Suprapubic skin (tissue), 4 donors: ENCODE data around the gene PRKAG2. TPM values are rescaled to one million over a fixed set of nuclear protein-coding genes. Genes with fewer than 3 reads are reported as not detected.

Experiments
- DNase-seq, 2 donors: peaks; one replicate each; pipeline ENCODE4 v3.0.0-alpha.2; 2019; ENCODE audit warnings: low spot score in 2 of 2
- H3K27ac ChIP-seq: fragments of 200-600 bp; sonication (generic); one replicate; pipeline ENCODE4 v1.5.1; 2019
- H3K27me3 ChIP-seq: fragments of 200-600 bp; sonication (generic); one replicate; pipeline ENCODE4 v1.5.1; 2019
- H3K36me3 ChIP-seq: fragments of 200-600 bp; sonication (generic); one replicate; pipeline ENCODE4 v1.5.1; 2019
- H3K4me1 ChIP-seq: fragments of 200-600 bp; sonication (generic); one replicate; pipeline ENCODE4 v1.5.1; 2019
- H3K4me3 ChIP-seq: fragments of 200-600 bp; sonication (generic); one replicate; pipeline ENCODE4 v1.5.1; 2019; ENCODE audit warnings: mild to moderate bottlenecking
- H3K9me3 ChIP-seq: fragments of 200-600 bp; sonication (generic); one replicate; pipeline ENCODE4 v1.5.1; 2019
- EP300 ChIP-seq: sonication (generic); formaldehyde crosslinking; IDR thresholded peaks from one replicate; pipeline ENCODE4 v1.6.1; 2017; ENCODE audit warnings: antibody characterized with exemption
- POLR2A ChIP-seq, 2 donors: fragments of 450-650 bp; IDR thresholded peaks; one replicate each; pipeline ENCODE4 v1.6.1; 2017; ENCODE audit warnings: antibody characterized with exemption in 2 of 2, mild to moderate bottlenecking in 2 of 2, moderate library complexity in 2 of 2
- POLR2AphosphoS5 ChIP-seq, 3 donors: sonication (generic); formaldehyde crosslinking; IDR thresholded peaks; one replicate each; pipeline ENCODE4 v1.6.1; 2017; ENCODE audit warnings: antibody characterized with exemption in 3 of 3
- WGBS: methylation state at CpG from one replicate; pipeline ENCODE4 v1.1.5; 2018; 5-methylcytosine and 5-hydroxymethylcytosine counted together
- total RNA-seq, 4 donors: library from RNA; depleted of rRNA; stranded (reverse); fragments of >200 nt; gene quantifications; one replicate each; pipeline ENCODE4 v1.1.0, GENCODE V29; 2016
- TF ChIP-seq, protein P1 (sequence below), 2 donors: fragments of 200-600 bp in 1 of 2; fragments of 450-650 bp in 1 of 2; sonication (generic) in 1 of 2; IDR thresholded peaks; one replicate each; pipeline ENCODE4 v1.5.1; 2016 to 2019; ENCODE audit warnings: antibody characterized with exemption in 2 of 2, mild to moderate bottlenecking in 1 of 2, moderate library complexity in 1 of 2

PRKAG2 gene
- total RNA-seq, 4 donors from 2014 or later = 16.5 to 40.0 (median 17.3) TPM

DNA sequence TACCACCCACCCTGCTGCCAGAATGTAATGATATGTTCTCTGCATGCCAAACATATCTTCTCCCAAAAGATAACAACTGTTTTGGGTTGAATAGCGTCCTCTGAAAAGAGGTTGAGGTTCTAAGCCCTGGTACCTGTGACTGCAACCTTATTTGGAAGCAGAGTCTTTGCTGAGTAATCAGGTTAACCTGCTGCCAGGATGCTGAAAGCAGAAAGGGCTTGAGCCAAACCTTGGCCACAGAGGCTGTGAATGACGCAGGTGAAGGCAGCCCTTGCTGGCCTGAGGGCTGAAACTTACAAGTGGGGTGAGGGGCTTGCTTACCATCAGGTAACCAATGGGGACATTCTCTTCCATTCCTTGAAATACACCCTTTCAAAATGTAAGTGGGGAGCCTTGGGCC lies 205.4 kb downstream of the PRKAG2 start:
- no peak overlapping the region for H3K27ac ChIP-seq
- H3K4me3 ChIP-seq = no peak overlapping the region
- DNase-seq = peak in 1 of 2 donors; percentile 14
- no peaks in the 10 kb centered on the region for H3K27me3 ChIP-seq
- H3K36me3 ChIP-seq = peaks cover 17% of the 10 kb centered on the region
- TF ChIP-seq POLR2AphosphoS5 (IDR thresholded peaks at IDR 0.05) (no peak), EP300 (no peak), POLR2A (IDR thresholded peaks at IDR 0.05) (no peak)
- TF ChIP-seq, protein P1, sequence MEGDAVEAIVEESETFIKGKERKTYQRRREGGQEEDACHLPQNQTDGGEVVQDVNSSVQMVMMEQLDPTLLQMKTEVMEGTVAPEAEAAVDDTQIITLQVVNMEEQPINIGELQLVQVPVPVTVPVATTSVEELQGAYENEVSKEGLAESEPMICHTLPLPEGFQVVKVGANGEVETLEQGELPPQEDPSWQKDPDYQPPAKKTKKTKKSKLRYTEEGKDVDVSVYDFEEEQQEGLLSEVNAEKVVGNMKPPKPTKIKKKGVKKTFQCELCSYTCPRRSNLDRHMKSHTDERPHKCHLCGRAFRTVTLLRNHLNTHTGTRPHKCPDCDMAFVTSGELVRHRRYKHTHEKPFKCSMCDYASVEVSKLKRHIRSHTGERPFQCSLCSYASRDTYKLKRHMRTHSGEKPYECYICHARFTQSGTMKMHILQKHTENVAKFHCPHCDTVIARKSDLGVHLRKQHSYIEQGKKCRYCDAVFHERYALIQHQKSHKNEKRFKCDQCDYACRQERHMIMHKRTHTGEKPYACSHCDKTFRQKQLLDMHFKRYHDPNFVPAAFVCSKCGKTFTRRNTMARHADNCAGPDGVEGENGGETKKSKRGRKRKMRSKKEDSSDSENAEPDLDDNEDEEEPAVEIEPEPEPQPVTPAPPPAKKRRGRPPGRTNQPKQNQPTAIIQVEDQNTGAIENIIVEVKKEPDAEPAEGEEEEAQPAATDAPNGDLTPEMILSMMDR (IDR thresholded peaks at IDR 0.05) = no peak
- 60% methylated on average over 2 of the region's 2 CpGs for WGBS
- H3K4me1 ChIP-seq = peaks cover 9% of the 10 kb centered on the region
- H3K9me3 ChIP-seq = no peaks in the 10 kb centered on the region

DNA sequence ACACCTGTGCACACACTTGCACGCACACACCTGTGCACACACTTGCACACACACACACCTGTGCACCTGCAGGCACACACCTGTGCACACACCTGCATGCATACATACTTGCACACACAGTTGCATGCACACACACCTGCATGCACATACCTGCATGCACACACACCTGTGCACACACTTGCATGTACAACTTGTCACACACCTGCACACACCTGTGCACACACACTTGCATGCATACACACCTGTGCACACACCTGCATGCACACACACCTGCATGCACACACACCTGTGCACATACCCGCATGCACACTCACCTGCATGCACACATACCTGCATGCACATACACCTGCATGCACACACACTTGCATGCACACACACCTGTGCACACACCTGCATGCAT lies 207.2 kb downstream of the PRKAG2 start:
- Histone ChIP-seq H3K36me3 (peaks cover 17% of the 10 kb centered on the region), H3K9me3 (no peaks in the 10 kb centered on the region), H3K4me1 (peaks cover 9% of the 10 kb centered on the region), H3K27ac (no peak overlapping the region), H3K27me3 (no peaks in the 10 kb centered on the region), H3K4me3 (no peak overlapping the region)
- 72% methylated on average over 2 of the region's 2 CpGs for WGBS
- peak in 1 of 2 donors; percentile 8 for DNase-seq
- no peak for TF ChIP-seq POLR2A (IDR thresholded peaks at IDR 0.05)
- no peak for TF ChIP-seq POLR2AphosphoS5 (IDR thresholded peaks at IDR 0.05)
- TF ChIP-seq, protein P1 (IDR thresholded peaks at IDR 0.05) = no peak
- TF ChIP-seq EP300 = no peak

- Histone ChIP-seq H3K4me3 (no peak overlapping the region), H3K4me1 (peaks cover 9% of the 10 kb centered on the region), H3K9me3 (no peaks in the 10 kb centered on the region), H3K27ac (no peak overlapping the region), H3K36me3 (peaks cover 9% of the 10 kb centered on the region), H3K27me3 (no peaks in the 10 kb centered on the region)
- 86% methylated on average over 3 of the region's 3 CpGs for WGBS
- peak in 1 of 2 donors; percentile 31 for DNase-seq
- no peak for TF ChIP-seq POLR2AphosphoS5 (IDR thresholded peaks at IDR 0.05)
- no peak for TF ChIP-seq POLR2A (IDR thresholded peaks at IDR 0.05)
- no peak for TF ChIP-seq EP300
- TF ChIP-seq, protein P1 (IDR thresholded peaks at IDR 0.05) = no peak
These were observed 210.0 kb downstream of the PRKAG2 start for GRCh38 chr7:151666886-151667285.

DNA sequence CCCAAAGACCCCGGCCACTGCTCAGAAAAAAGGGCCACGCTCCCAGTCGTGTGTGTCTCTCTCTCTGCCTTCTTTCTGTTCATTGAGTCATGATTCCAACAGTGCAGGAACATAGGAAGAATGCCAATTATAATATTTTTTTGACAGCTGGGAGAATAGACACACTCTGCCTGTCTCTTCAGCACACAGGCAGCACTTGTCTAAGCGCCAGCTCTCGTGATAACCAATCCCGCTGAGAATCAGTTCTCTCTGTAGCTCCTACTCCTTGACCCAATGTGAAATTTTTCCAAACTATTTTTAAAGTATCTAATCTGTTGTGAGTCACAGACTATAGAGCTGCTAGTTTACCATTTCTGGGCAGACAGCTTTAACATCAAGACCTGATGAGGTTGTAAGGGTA lies 211.5 kb downstream of the PRKAG2 start:
- H3K27ac ChIP-seq = peak overlapping the region; percentile 31
- TF ChIP-seq, protein P1 (IDR thresholded peaks at IDR 0.05) = no peak
- no peak for TF ChIP-seq POLR2A (IDR thresholded peaks at IDR 0.05)
- no peak for TF ChIP-seq EP300
- TF ChIP-seq POLR2AphosphoS5 (IDR thresholded peaks at IDR 0.05) = no peak
- no peaks in the 10 kb centered on the region for H3K27me3 ChIP-seq
- H3K4me3 ChIP-seq = no peak overlapping the region
- H3K9me3 ChIP-seq = no peaks in the 10 kb centered on the region
- DNase-seq = peak; percentile 20 to 44
- H3K36me3 ChIP-seq = peaks cover 9% of the 10 kb centered on the region
- 48% methylated on average over 6 of the region's 6 CpGs for WGBS
- H3K4me1 ChIP-seq = peaks cover 6% of the 10 kb centered on the region

GRCh38 chr7:151664268-151664667 lies 212.6 kb downstream of the PRKAG2 start:
- WGBS = 97% methylated on average over 3 of the region's 3 CpGs
- Histone ChIP-seq H3K4me3 (no peak overlapping the region), H3K9me3 (no peaks in the 10 kb centered on the region)

More at GRCh38 chr7:151664268-151664667, 212.6 kb downstream of the PRKAG2 start:
- TF ChIP-seq EP300 = no peak
- TF ChIP-seq, protein P1 (IDR thresholded peaks at IDR 0.05) = no peak
- TF ChIP-seq POLR2AphosphoS5 (IDR thresholded peaks at IDR 0.05) = no peak
- no peak for TF ChIP-seq POLR2A (IDR thresholded peaks at IDR 0.05)
- no peak overlapping the region for H3K27ac ChIP-seq
- no peaks in the 10 kb centered on the region for H3K27me3 ChIP-seq
- H3K36me3 ChIP-seq = peaks cover 9% of the 10 kb centered on the region
- peak; percentile 4 to 18 for DNase-seq
- H3K4me1 ChIP-seq = peaks cover 6% of the 10 kb centered on the region
